HepG2 (cell line): Measurements from ENCODE around the gene GGA1. TPM values are rescaled to one million over a fixed set of nuclear protein-coding genes. Genes with fewer than 3 reads are reported as not detected.

Source experiments
- ARID4A ChIP-seq: sonication (generic); formaldehyde crosslinking; IDR thresholded peaks from 2 replicates; pipeline ENCODE4 v1.5.0; 2020; ENCODE audit warnings: mild to moderate bottlenecking, missing genetic modification reagents, borderline replicate concordance
- BHLHE40 ChIP-seq: IDR thresholded peaks from 2 replicates; pipeline ENCODE4 v1.6.1; 2011; ENCODE audit warnings: low read length, improper control_type of control experiment
- CCDC6 ChIP-seq: sonication (generic); formaldehyde crosslinking; IDR thresholded peaks from 2 replicates; pipeline ENCODE4 v1.8.1; 2022; ENCODE audit warnings: mild to moderate bottlenecking, missing genetic modification reagents, moderate library complexity
- DR1 ChIP-seq: sonication (generic); formaldehyde crosslinking; IDR thresholded peaks from 2 replicates; pipeline ENCODE4 v1.8.0; 2021; ENCODE audit warnings: mild to moderate bottlenecking, missing genetic modification reagents, inconsistent platforms
- HNF1B ChIP-seq: sonication (generic); formaldehyde crosslinking; IDR thresholded peaks from 2 replicates; pipeline ENCODE4 v1.5.1; 2020; ENCODE audit warnings: mild to moderate bottlenecking, moderate library complexity, missing genetic modification reagents
- PPARG ChIP-seq: conservative IDR thresholded peaks from 2 replicates; pipeline ENCODE4 v1.6.1; 2016; ENCODE audit warnings: missing biosample characterization, missing genetic modification reagents
- ZHX2 ChIP-seq, 2 experiments: sonication (generic) in 1 of 2; formaldehyde crosslinking in 1 of 2; IDR thresholded peaks; 2 replicates each; pipeline versions ENCODE4 v1.6.1 to v1.9.0; 2014 to 2022; ENCODE audit warnings: antibody characterized with exemption in 1 of 2, borderline replicate concordance in 1 of 2, inconsistent platforms in 1 of 2, low read depth in 1 of 2, missing genetic modification reagents in 1 of 2
- ZNF569 ChIP-seq: sonication (generic); formaldehyde crosslinking; IDR thresholded peaks from 2 replicates; pipeline ENCODE4 v1.5.0; 2020; ENCODE audit warnings: mild to moderate bottlenecking, missing genetic modification reagents, moderate library complexity, borderline replicate concordance
- ZNF574 ChIP-seq: sonication (generic); formaldehyde crosslinking; IDR thresholded peaks from 2 replicates; pipeline ENCODE4 v1.4.0; 2020; ENCODE audit warnings: missing genetic modification reagents
- ZNF878 ChIP-seq: sonication (generic); formaldehyde crosslinking; IDR thresholded peaks from 2 replicates; pipeline ENCODE4 v1.8.1; 2023; ENCODE audit warnings: mild to moderate bottlenecking, missing genetic modification reagents, moderate library complexity
- ZZZ3 ChIP-seq: sonication (generic); formaldehyde crosslinking; IDR thresholded peaks from 2 replicates; pipeline ENCODE4 v1.4.0; 2020; ENCODE audit warnings: missing genetic modification reagents, mild to moderate bottlenecking, borderline replicate concordance
- polyA plus RNA-seq, 8 experiments: library from polyadenylated mRNA; depleted of rRNA in 3 of 8; stranded (reverse) in 7 of 8; unstranded in 1 of 8; fragments of >200 nt; fragmentation: Illumina TruSeq in 4 of 8; extraction: Trizol in 4 of 8; gene quantifications; 2 replicates each; pipeline versions ENCODE4 v1.2.1 to v1.2.3, GENCODE V29; 2011 to 2016; ENCODE audit warnings: low read depth in 4 of 8, missing spikeins in 1 of 8, mixed read lengths in 1 of 8; ENCODE audit not compliant: insufficient read depth in 1 of 8
- total RNA-seq, 5 experiments: library from RNA; depleted of rRNA; stranded (reverse); fragments of >200 nt; fragmentation: Illumina TruSeq; extraction: Trizol; gene quantifications; 2 replicates each; pipeline ENCODE4 v1.2.3, GENCODE V29; 2016; ENCODE audit warnings: low read depth in 1 of 5

GGA1 gene
- total and polyA plus RNA-seq, 2 of the 13 experiments (the other 11 are each of a cell fraction or from before 2014, with no cell fraction given): 29.1 to 87.2 TPM

GRCh38 chr22:37658133-37659065, 49.8 kb downstream of the GGA1 start, which contains the start of gene PDXP (continued):
- TF ChIP-seq ARID4A (CRISPR knock-in tag) (peak; percentile 67; the same call in 1 of the 2 replicates), CCDC6 (CRISPR knock-in tag) (peak; percentile 85), ZNF569 (CRISPR knock-in tag) (no peak), ZHX2 (IDR thresholded peaks at IDR 0.05; ENCODE audit: low read depth) (no peak), ZHX2 (CRISPR knock-in tag; IDR thresholded peaks at IDR 0.05; ENCODE audit: borderline replicate concordance) (no peak; the same call in 1 of the 2 replicates), ZNF574 (CRISPR knock-in tag) (peak; percentile 37; the same call in 1 of the 2 replicates), BHLHE40 (peak; percentile 90), PPARG (CRISPR knock-in tag) (peak; percentile 9; the same call in 1 of the 2 replicates), HNF1B (CRISPR knock-in tag) (0 out of 2 replicates have a peak, but pooled peaks have one; percentile 12), DR1 (peak; percentile 80), ZNF878 (CRISPR knock-in tag) (no peak), ZZZ3 (peak; percentile 31; the same call in 1 of the 2 replicates)
